ENCODE measurements around the gene EPHA6.

GRCh38 chr3:97187771-97188170, 373.4 kb downstream of the EPHA6 start:
- TF ChIP-seq CTCF (IDR thresholded peaks at IDR 0.05; ENCODE audit: borderline replicate concordance, extremely low read depth, low read length, poor library complexity, severe bottlenecking) = no peak
- no peak for TF ChIP-seq EZH2 (IDR thresholded peaks at IDR 0.05; ENCODE audit: borderline replicate concordance, low read depth, low read length, severe bottlenecking)

All from DND-41 (cell line).